Colonic mucosa (tissue), 4 donors: ENCODE data around the gene SLC25A27. TPM values are rescaled to one million over a fixed set of nuclear protein-coding genes. Genes with fewer than 3 reads are reported as not detected.

Experiments used
- DNase-seq: peaks from one replicate; pipeline ENCODE4 v3.0.0-alpha.2; 2020
- H3K27ac ChIP-seq: fragments of 200-600 bp; one replicate; pipeline ENCODE4 v1.8.0; 2021
- H3K27me3 ChIP-seq: fragments of 200-600 bp; one replicate; pipeline ENCODE4 v1.8.0; 2021
- H3K36me3 ChIP-seq: fragments of 200-600 bp; one replicate; pipeline ENCODE4 v1.8.0; 2021
- H3K4me1 ChIP-seq: fragments of 200-600 bp; one replicate; pipeline ENCODE4 v1.8.0; 2021; ENCODE audit warnings: mild to moderate bottlenecking
- H3K4me3 ChIP-seq: fragments of 200-600 bp; one replicate; pipeline ENCODE4 v1.8.0; 2021
- H3K9ac ChIP-seq, 2 donors: one replicate each; pipeline ENCODE4 v1.7.0; 2013; ENCODE audit warnings: control low read depth in 2 of 2, low read depth in 2 of 2, low read length in 2 of 2
- H3K9me3 ChIP-seq: fragments of 200-600 bp; one replicate; pipeline ENCODE4 v1.8.0; 2021
- intact Hi-C: fragments of 100-400 bp; cut with DNase I; formaldehyde crosslinking; loops from one replicate; pipeline ENCODE4 v1.14.1; 2022
- total RNA-seq, 2 donors: library from RNA; stranded (reverse); fragmentation: NEBNext Ultra II Directional in 1 of 2; extraction: Animal tissue kit (Norgen Biotek cat#: 25700) in 1 of 2; gene quantifications; one replicate each; pipeline ENCODE4 v1.2.1, GENCODE V29; 2021
- TF ChIP-seq, protein P1 (sequence below): fragments of 200-600 bp; IDR thresholded peaks from one replicate; pipeline ENCODE4 v1.8.0; 2022; ENCODE audit warnings: antibody characterized with exemption, mild to moderate bottlenecking
- donor health status: healthy.
- donor health status: DM: no; HTN: no; CAD: no.
- donor health status: DM: no; HTN: no; CAD: no.

SLC25A27 gene, protein sequence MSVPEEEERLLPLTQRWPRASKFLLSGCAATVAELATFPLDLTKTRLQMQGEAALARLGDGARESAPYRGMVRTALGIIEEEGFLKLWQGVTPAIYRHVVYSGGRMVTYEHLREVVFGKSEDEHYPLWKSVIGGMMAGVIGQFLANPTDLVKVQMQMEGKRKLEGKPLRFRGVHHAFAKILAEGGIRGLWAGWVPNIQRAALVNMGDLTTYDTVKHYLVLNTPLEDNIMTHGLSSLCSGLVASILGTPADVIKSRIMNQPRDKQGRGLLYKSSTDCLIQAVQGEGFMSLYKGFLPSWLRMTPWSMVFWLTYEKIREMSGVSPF
- 1 to 10 TPM; 7.1 to 7.6 TPM for total RNA-seq

DNA sequence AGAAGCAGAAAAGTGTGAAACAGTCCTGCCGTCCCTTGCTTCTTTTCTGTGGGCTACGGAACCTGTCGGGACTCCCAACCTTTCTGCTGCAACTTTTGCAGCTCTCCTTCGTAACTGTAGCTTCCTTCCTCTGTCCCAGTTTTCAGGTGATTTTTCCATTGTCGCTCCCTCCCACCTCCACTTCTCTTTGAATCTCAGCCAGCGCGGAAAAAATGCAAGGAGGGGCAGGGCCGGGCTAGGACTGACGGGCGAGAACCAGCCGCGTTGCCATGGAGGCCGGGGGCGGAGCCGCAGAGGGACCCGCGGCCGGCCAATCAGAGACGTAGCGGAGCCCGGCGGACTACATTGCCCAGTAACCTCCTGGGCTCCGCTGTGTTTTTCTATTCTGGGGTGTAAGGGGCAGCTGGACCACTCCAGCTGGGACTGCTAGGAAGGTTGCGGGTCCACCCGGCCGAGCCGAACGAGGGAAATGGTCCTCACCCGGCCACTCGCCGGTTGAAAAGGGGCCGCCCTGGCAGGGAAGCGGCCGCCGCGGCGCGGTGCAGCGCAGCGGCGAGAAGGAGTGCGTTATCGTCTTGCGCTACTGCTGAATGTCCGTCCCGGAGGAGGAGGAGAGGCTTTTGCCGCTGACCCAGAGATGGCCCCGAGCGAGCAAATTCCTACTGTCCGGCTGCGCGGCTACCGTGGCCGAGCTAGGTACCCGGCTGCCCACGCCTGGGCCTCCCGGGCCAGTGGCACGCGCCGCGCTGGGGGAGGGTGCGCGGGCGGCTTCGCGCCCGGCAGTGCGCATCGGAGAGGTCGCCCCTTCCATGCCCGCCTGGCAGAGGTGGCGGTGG is at the start of gene SLC25A27, which contains the start of gene CYP39A1:
Gene SLC25A27, plus strand, starts transcription at position 373 of the 836 bp plus-strand sequence. Its CDS starts 218 bp downstream, at position 591.
Gene CYP39A1, minus strand, starts transcription at position 216 of the 836 bp plus-strand sequence. CDS start 236 bp downstream, outside the sequence.
- Histone ChIP-seq H3K9me3 (no peaks in the 10 kb centered on the region), H3K4me1 (no peaks in the 10 kb centered on the region), H3K27me3 (no peaks in the 10 kb centered on the region), H3K36me3 (no peaks in the 10 kb centered on the region), H3K4me3 (peak within 1 kb of the TSS; percentile 91), H3K9ac (peak within 1 kb of the TSS; percentile 74 to 80), H3K27ac (peak within 1 kb of the TSS; percentile 64)
- peak; percentile 98 for DNase-seq
- intact Hi-C loops = no loop called here
- TF ChIP-seq, protein P1, sequence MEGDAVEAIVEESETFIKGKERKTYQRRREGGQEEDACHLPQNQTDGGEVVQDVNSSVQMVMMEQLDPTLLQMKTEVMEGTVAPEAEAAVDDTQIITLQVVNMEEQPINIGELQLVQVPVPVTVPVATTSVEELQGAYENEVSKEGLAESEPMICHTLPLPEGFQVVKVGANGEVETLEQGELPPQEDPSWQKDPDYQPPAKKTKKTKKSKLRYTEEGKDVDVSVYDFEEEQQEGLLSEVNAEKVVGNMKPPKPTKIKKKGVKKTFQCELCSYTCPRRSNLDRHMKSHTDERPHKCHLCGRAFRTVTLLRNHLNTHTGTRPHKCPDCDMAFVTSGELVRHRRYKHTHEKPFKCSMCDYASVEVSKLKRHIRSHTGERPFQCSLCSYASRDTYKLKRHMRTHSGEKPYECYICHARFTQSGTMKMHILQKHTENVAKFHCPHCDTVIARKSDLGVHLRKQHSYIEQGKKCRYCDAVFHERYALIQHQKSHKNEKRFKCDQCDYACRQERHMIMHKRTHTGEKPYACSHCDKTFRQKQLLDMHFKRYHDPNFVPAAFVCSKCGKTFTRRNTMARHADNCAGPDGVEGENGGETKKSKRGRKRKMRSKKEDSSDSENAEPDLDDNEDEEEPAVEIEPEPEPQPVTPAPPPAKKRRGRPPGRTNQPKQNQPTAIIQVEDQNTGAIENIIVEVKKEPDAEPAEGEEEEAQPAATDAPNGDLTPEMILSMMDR = no peak

DNA sequence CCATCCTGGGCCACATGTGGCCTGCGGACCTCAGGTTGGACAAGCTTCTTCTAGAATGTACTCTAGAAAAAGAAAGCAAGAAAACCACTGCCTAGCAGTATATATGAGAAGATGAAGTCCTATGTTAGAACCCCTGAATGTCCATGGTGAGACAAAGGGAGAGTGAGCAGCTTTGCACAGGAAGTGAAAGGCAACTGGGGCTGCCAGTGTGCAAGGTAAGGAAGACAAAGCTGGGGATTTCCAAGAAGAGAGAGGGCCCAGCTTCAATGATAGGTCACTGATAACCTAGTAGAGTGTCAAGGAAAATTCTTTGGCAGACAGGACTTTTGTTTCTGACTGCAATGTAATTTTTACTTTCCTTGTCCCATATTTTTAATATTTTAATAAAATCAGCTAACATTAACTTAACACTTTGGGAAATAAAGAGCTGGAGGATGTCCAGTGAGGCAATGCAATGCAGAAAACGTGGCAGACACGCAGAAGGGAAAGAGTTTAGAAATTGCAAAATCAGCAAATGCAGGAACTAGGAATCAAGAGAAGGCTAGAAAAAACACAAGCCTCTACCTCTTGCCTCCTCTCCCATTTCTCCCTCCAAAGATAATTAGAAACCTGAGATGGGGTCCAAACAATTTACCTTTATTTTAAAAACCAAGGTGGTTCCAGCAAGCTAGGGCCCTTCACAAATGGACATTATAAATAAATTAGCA is 47.5 kb upstream of the SLC25A27 start:
- no peak for DNase-seq
- intact Hi-C loops = no loop called here
- Histone ChIP-seq H3K36me3 (no peaks in the 10 kb centered on the region), H3K27ac (no peak overlapping the region), H3K9ac (no peak overlapping the region), H3K9me3 (no peaks in the 10 kb centered on the region), H3K27me3 (no peaks in the 10 kb centered on the region), H3K4me3 (no peak overlapping the region), H3K4me1 (no peaks in the 10 kb centered on the region)
- TF ChIP-seq, protein P1 = no peak

DNA sequence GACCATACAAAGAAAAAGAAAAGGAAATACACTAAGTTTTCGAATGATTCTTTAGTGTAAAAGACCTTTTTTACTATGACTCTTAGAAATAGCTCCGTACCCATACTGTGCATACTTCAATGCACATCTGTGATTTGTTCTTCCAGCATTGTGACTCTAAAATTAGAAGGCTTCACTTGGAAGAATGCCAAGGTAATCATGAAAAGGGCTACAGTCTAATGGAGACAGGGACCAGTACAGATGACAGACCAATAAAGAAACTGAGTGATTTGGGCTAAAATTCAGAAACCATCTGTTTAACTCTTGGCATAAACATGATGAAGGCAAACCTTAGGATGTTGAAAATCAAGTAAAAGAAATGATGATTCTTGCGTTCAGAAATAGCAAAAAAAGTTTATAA is 46.4 kb upstream of the SLC25A27 start:
- TF ChIP-seq, protein P1 = no peak
- H3K27ac ChIP-seq = no peak overlapping the region
- H3K4me3 ChIP-seq = no peak overlapping the region
- no peak overlapping the region for H3K9ac ChIP-seq
- H3K9me3 ChIP-seq = no peaks in the 10 kb centered on the region
- no peaks in the 10 kb centered on the region for H3K36me3 ChIP-seq
- no peaks in the 10 kb centered on the region for H3K4me1 ChIP-seq
- intact Hi-C loops = no loop called here
- H3K27me3 ChIP-seq = no peaks in the 10 kb centered on the region
- no peak for DNase-seq

DNA sequence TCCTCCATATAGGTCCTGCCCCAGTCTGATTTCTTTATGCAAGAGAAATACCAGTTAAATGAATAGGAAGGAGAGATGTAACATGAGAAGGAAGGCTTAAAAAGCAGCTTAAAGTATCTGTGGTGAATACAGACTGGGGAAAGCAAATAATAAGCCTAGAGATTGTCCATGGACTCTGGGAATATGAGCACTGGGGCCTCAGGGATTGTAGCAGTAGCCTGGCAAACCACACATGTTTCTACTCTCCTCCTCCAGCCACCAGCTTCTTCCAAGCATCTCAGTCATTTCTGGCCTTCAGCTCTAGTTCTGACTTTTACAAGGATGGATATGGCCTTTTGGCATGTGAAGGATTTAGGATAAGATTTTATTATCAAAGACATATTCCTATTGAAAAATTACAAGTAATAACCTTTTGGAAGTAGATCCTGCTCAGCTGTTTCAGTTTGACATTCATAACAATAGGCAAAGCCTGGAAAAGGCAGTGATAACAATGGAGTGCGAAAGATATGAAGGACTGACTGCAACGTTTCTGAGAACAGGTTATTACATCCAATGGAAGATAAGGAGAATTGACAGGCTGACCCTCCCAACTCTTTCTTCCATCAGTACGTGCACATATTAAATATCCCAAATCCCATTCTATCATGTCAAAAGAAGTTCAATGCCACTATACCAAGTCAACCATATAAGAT is 41.8 kb upstream of the SLC25A27 start:
- Histone ChIP-seq H3K27ac (no peak overlapping the region), H3K9me3 (no peaks in the 10 kb centered on the region), H3K4me1 (no peaks in the 10 kb centered on the region), H3K36me3 (no peaks in the 10 kb centered on the region), H3K9ac (no peak overlapping the region), H3K4me3 (no peak overlapping the region), H3K27me3 (no peaks in the 10 kb centered on the region)
- no peak for DNase-seq
- intact Hi-C loops = no loop called here
- TF ChIP-seq, protein P1 = no peak

DNA sequence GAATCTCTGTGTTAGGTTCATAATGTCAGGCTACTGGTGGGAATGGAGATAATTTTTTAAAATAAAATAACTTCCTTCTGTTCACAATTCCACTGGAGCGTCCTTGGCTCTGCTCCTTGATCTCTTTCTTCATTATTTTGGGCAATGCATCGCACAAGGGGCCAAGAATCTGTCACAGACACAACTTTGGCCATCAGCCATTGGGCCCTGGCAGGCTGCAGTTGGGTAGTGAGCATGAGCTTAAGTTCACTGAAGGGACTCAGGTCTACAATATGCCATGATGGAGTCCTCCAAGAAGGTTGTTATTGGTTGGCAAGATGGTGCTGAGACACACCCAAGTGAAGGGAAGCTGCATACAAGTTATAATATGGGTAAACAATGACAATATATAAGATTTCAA is 40.1 kb upstream of the SLC25A27 start:
- Histone ChIP-seq H3K9me3 (no peaks in the 10 kb centered on the region), H3K27ac (no peak overlapping the region), H3K27me3 (no peaks in the 10 kb centered on the region), H3K9ac (no peak overlapping the region), H3K36me3 (no peaks in the 10 kb centered on the region), H3K4me3 (no peak overlapping the region), H3K4me1 (no peaks in the 10 kb centered on the region)
- TF ChIP-seq, protein P1 = no peak
- no peak for DNase-seq
- intact Hi-C loops = no loop called here
